GM21381 (cell line): Measurements from ENCODE around the gene QPCT.
A peak's percentile ranks its signal among the peaks of the same experiment; 100 is the strongest.
"Not testable (repeated sequence)": the region's sequence is repeated elsewhere in the genome, so short reads cannot be mapped to it uniquely, and the experiment has no call there.

Experiments
- ATAC-seq: cut with Tn5 transposase; IDR thresholded peaks from one replicate; pipeline ENCODE4 v1.9.1; 2021; ENCODE audit warnings: mild to moderate bottlenecking, moderate library complexity; ENCODE audit not compliant: unreplicated experiment

Gene QPCT

DNA sequence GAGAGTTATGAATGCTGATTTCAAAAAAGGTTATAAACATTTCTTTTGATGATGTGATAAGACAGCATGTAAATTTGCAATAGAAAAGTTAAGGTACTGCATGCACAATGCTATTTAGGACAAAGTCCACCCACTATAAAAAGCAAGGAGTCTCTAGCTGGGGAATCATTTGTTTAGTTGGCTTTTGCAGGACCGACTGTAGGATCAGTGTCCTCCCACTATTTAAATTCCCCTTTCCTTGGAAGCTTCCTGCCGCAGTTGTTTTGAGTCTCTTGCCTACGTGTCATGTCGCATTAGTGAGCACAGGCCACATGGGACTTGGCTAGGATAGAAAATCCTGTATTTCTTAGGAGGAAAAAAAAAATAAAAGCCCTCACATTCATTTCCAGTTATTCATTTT, 13.1 kb downstream of the QPCT start:
- no peak for ATAC-seq

DNA sequence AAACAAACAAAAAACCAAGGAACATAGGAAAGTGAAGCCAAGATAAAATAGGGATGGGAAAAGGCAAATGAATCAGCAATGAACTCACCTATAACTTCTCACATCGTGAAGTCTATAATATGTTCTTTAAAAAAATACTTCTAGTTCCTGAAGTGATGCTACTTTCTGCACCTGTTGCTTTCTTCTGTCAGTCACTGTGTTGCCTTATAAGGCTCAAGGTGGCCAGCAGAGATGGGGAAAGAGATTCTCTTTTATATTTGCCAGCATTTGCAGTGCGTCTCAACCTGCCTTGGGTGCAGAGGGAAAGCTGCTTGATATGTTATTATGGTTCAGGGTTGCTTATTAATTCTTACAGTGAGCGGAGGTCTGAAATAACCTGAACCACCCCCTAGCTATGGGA, 14.0 kb downstream of the QPCT start:
- no peak for ATAC-seq

- ATAC-seq: no peak
Measured at GRCh38 chr2:37361216-37361815, 16.9 kb downstream of the QPCT start.

DNA sequence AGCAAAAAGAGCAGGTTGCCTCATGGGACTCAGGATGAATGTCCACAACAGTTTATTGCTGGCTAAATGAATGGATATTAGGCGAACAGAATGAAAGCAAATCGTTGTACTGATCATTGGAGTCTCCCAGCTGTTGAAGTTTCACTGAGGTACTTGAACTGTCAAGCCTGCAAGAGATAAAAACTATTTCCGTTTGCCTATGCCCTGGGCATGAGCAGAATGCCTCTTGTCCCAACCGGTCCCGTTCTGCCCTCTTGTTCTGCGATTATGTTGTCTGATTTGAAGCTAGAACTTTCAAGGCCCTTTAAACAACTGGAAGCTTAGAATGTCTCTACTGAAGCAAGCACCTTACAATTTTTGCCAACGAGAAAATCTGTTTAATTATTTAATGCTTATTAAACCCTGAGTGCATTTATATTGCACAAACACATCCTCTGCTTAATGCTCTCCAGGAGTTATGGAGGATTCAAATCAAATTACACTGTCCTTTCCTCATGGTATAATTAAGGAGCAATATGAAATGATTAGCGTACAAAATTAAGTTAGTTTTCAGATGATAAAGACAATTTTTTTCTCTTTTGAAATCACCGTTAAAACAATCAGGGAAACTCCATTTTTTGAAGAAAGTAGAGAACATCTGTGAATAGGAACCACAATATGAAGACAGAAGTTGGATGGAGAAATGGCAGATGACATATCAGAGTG, 17.7 kb downstream of the QPCT start:
- ATAC-seq: no peak

GRCh38 chr2:37364351-37364750, 19.9 kb downstream of the QPCT start:
- ATAC-seq: no peak

DNA sequence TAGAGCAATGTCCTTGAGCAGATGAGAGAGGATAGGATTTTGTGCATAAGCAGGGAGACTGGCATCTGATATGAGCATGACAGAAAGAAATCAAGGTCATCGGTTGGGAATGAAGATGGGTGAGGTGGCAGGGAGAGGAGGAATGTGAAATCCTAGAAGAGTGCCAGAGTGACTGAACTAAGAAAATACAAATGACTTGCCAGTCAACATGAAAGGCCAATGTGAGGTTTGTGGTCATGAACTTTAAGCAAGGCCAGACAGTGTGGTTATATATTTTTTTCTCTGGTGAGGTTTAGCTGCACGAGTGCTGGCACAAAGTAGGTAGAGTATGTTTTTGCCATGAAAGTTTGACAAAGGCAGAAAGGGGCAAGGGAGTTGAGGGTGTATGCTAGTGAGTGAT, 21.2 kb downstream of the QPCT start:
- peak; percentile 85 for ATAC-seq

GRCh38 chr2:37366773-37367172, 22.3 kb downstream of the QPCT start:
- no peak for ATAC-seq

DNA sequence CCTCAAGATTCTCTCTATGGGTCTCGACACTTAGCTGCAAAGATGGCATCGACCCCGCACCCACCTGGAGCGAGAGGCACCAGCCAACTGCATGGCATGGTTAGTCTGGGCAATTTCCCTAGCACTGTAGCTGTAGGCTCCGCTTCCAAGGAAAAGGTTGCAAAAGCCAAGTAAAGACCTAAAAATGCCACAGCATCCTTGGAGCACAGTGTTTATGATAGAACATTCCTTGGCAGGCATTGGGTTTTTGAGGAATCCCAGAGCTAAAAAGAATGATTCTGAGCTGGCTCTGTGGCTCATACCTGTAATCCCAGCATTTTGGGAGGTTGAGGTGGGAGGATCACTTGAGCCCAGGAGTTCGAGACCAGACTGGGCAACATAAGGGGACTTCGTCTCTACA, 22.9 kb downstream of the QPCT start:
- no peak for ATAC-seq

DNA sequence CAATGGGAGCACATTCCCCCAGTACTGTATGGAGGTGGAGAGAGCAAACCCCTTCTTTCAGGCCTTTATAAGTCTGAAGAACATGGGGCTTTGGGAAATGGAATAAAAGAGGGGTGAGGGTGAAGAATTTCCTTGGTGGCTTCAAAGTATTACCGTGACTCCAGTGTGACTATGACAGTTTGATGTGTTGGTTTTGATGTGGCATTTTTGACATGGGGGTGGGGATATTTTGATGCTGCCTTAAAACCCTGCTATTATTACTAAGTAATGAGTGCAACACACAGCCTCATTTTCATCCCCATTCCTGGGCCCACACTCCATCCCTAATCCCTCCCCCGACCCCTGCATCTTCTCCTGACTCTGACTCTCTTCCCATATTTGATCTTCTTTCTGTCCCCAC, 23.6 kb downstream of the QPCT start:
- no peak for ATAC-seq

DNA sequence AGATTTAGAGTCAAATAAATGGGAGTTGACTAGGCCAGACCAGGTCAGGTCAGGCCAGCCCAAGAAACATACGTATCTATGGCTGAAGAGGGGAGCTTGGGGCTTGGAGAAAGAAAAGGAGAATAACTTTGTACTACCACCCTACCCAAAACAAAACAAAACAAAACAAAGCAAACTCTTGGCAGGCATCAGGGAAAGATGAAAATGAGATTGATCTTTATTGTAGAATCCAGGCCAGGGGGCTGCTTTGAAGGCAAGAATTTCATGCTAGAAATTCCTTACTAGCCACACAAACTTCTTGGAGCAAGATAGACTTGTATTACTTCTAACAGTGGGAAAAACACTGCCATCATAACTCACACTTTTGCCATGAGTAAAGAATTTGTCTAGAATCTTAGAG, 26.2 kb downstream of the QPCT start:
- no peak for ATAC-seq

GRCh38 chr2:37372000-37372399, 27.6 kb downstream of the QPCT start:
- no peak for ATAC-seq

DNA sequence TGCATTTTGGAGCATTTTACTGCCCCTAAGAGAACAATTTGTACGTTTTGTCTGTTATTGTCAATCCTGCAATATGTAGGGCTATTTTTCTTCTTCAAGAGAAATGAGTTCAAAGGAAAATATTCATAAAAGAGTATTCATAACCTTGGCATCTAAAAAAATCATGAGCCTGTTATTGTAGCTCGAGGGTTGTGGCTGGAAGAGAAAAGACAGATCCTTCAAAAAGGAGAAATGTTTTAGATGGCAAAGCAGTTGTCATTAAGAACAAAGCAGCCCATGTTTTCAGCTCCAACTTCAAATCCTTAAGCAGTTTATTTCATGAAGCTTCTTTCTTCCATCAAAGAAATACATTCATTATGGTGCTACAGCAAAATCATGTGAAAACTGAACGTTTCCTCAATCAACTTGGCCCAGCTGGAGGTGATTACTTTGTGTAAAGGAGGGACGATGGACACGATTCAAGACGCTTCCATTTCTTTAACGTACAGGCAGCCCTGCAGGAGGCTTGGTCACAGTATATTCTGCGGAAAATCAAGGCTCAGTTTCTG, 31.4 kb downstream of the QPCT start:
- peak; percentile 20 for ATAC-seq

GRCh38 chr2:37376421-37377186, 32.2 kb downstream of the QPCT start:
- peak; percentile 84 for ATAC-seq

DNA sequence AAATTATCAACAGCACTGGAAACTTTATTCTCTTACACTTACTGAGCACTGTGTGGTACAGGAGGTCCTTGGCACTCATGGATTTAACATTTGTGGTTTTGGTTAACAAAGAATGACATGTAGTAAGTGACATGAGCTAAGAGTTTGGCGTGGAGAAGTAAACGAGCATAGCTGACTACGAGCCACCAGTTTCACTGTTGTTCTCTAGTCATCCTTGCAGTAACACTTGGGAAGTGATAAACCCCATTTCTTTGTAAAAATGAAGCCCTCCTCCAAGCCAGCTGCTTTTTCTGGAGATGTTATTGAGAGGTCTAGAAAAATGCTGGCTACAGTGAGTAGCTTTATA, 32.7 kb downstream of the QPCT start:
- ATAC-seq: peak; percentile 48

GRCh38 chr2:37378411-37378810, 34.0 kb downstream of the QPCT start:
- no peak for ATAC-seq

GRCh38 chr2:37379881-37380296, 35.5 kb downstream of the QPCT start:
- no peak for ATAC-seq

DNA sequence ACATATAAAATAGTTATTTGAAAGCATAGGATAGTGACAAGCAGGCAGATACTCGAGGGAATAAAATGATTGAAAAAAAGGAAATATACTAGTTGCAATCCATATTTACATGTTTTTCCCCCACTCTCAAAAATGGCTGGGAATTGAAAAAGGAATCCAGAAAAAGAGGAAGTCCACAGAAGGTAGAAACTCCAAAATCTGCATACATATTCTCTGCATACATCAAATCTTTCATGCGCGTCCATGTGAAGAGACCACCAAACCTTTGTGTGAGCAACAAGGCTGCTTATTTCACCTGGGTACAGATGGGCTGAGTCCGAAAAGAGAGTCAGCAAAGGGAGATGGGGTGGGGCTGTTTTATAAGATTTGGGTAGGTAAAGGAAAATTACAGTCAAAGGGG, 36.4 kb downstream of the QPCT start:
- ATAC-seq: not testable (repeated sequence)

DNA sequence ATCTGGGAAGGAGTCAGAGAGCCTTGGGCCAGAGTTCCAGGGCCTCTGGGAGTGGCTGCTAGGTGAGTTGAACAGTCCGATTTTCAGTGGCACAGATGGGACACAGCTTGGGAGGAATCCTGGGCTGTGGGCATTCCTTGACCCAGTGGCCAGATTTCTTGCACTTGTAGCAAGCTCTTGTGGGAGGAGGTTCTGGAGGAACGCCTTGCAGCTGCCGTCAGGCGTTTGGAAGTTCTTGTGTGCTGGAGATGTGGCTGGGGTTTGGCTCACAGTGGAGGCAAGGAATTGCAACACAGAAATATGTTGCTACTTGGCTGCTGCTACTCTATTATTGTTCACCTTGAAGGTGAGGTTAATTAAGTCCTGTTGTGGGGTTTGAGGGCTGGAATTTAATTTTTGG, 39.8 kb downstream of the QPCT start:
- ATAC-seq: not testable (repeated sequence)

- no peak for ATAC-seq
Measured at GRCh38 chr2:37387148-37387835, 42.9 kb downstream of the QPCT start.

DNA sequence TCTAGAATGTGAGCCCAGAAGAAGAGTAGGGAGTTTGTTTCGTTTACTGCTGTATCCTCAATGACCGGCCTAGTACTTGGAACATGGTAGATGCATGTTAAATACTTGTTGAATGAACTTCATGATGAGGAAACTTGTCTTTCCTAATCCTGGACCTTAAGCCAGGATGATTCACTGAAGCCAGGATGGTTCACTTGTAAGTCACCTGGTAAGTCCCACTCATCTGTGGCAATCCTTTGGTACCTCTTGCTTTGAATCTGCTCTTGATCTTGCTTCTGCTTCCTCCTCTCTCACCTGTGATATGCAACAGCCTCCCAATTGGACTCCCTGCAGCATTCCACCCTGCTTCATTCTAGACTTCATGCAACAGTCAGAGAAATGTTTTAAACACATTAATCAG, 43.6 kb downstream of the QPCT start:
- no peak for ATAC-seq

DNA sequence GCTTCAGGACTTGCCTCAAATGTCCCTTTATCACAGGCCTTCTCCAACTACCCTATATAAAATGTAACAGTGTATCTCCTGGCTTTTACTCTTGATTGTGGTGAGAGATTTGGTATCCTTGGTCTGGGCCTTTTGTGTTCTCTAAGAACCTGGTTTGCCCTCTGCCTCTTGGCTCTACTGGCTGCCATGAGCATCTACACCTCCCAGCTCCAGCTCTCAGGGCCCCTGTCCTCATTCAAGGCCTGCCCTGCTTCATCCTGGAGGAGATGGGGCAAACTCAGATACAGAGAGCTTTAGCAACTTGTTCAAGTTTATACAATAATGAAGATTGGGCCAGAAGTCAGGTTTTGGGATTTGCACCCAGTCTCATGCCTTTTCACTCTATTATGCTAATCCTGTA, 45.0 kb downstream of the QPCT start:
- ATAC-seq: no peak
